GM10847 (cell line): ENCODE data around the gene COMMD1.

ENCODE experiments used
- POLR2A ChIP-seq: IDR thresholded peaks from 2 replicates; pipeline ENCODE4 v1.6.1; 2011; ENCODE audit not compliant: insufficient read length; ENCODE audit errors: extremely low read depth

The COMMD1 gene

DNA sequence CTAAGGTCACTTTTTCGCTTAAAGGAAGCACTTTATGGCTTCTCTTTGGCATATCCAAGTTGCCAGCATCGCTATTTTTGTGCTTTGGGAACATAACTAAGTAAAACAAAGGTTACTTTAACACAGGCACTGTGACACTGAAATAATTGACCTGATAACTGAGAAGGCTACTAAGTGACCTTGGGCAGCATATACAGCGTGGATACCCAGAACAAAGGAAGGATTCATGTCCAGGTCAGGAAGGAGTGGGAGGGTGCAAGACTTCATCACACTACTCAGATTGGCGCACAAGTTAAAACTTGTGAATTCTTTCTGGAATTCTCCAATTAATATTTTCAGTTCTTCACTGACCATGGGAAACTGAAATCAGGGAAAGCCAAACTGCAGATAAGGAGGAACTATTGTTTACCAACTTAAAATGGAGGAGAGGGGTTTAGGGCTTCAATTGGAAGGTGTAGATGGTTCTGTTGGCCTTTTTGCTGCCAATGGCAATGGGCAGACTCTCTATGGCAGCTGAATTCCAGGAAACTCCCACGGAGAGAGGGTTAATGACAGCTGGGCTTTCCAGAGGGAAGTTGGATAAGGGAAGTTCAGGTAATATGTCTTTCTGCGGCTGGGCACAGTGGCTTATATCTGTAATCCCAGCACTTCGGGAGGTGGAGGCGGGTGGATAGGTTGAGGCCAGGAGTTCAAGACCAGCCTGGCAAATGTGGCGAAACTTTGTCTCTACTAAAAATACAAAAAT, 45.3 kb downstream of the COMMD1 start:
- no peak for TF ChIP-seq POLR2A

DNA sequence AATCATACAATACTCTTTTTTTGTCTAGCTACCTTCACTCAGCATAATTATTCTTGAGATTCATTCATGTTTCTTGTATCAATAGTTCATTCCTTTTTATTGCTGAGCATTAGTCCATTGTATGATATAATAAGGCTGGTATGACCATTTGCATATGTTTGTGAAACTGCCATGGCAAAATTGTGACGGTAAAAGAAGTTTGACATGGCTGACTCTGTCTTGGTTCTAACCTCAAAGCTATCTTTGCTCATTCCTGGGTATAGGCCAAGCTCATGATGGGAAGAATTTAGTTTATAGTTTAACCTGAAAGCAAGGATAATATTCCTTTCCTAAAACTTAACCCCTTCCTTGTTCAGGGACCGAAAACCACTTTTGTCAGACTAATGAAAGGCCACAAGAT, 46.4 kb downstream of the COMMD1 start:
- no peak for TF ChIP-seq POLR2A

DNA sequence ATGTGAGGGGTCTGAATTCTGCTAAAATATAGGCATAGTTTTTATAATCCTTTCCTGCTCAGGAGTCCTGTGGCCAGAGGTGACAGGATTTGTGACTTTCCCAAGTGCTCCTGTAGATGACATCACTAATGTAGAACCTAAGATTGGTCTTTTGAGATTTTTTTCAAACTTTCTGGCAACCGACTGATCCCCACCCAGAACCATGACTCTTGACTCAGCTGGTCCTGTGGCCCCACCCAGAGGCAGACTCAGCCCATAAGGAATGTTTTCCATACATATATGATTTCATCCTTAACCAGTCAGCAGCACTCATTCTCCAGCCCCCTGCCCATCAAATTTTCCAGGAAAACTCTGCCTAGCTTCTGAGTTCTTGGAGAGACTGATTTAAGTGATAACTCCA, 46.8 kb downstream of the COMMD1 start:
- TF ChIP-seq POLR2A = no peak

DNA sequence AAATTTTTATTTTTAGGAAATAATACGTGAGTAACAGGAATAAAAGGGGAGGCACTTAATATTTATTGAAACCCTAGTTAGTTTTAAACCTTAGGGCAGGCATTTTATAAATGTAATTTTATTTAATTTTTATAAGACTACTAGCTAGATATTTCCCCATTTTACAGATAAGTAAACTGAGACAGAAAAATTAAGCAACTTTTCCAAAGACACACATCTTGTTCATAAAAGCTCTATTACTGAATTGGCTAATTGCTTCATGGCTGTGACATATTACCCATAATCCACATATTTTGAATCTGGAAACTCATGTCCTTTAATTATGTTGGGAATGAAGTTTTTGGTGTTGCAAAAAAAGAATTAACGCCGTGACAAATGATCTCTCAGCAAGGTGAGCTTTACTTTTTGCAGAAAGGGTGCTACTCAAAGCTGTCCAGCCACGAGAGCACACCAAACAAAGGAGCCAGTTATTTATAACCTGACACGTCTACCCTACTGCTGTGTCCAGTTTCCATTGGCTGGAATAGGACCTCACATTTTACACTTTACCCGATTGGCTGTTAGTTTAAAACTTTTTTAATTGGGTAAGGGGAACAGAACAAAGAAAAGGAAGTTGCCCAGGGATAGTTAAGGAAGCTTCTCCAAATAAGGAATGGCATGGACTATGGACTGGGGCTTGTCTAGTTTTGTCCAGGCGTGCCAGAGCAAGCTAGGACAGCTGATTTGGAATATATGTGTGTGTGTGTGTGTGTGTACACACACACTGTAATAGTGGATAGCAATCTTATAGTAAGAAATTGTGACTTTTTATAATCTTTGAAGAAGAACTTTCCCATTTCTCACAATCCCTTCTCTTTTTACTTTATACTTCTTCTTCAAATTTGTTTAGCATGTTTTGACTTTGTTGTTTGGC, 54.2 kb downstream of the COMMD1 start:
- TF ChIP-seq POLR2A = no peak

DNA sequence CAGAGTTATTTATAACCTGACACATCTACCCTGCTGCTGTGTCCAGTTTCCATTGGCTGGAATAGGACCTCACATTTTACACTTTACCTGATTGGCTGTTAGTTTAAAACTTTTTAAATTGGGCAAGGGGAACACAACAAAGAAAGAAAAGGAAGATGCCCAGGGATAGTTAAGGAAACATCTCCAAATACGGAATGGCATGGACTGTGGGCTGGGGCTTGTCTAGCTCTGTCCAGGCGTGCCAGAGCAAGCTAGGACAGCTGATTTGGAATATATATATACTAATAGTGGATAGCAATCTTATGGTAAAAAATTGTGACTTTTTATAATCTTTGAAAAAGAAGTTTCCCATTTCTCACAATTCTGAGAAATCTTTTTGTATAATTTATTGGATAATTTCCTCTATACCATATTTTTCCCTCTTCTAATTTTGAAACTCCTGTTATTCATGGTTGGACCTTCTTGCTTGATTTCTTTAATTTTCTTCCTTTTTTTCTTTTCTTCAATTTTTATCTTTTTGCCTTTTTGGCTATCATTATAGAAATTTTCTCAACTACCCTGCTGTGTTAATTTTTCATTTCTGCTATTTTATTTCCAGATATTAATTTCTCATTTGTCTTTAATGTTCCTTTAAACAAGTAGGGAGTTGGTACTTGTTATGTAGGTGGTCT, 55.9 kb downstream of the COMMD1 start:
- no peak for TF ChIP-seq POLR2A

DNA sequence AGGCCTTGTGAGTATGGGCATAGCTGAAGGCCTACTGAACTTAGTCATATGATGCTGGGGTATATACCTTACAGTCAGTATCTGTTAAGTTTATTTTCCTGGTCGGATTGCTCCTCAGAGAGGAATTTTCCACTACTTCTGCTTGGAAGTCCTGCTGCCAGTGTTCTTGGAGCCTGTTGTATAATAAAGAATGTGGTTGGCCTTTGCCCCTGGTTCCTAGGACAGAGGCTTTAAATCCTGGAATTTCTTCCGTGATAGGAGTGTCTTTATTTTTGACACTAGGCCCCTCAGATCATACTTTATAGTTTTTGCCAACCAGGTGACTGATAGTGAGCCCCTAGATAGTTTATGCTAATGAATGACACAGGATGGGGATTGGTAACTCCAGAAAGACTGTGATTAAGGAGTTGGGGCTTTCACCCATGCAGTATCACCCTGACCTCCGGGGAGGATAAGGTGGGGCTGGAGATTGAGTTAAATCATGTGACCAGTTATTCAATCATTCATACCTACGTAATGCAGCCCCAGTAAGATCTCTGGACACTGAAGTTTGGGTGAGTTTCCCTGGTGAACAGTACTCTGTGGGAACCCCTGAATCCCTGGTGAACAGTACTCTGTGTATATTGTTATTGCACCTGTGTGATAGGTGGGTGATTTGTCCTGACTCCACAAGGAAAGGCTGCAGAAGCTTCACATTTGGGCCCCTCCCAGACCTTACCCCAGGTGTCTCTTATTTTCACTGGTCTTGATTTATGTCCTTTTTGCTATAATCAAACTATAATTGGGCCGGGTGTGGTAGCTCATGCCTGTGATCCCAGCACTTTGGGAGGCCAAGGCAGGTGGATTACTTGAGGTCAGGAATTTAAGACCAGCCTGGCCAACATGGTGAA, 56.9 kb downstream of the COMMD1 start:
- no peak for TF ChIP-seq POLR2A

DNA sequence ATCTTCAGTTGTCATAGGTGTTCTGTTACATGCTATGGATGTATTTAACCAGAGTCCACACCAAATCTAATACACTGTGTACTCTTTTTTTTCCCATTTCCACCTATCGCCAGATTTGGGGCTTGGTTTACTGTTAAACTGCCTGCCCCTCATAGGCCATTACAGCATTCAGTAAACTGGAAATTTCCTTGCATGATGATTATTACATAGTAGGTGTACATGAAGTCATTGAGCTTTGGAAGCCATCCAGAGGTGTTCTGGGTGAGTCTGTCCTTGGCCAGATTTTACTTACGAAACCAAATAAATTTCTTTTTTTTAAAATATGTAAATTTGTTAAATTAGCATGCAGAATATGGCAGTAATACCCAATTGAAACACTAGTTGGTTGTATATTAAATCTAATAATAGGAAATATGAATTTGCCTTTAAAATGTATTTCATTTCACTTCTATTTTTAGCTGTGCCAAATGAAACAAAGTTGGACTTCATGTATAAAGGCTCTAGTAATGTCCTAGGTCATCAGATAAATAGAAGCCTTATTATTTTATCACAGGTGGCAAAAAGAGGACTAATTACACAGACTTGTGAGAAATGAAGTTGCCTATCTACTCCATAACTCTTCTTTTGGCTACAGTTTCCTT, 60.7 kb downstream of the COMMD1 start:
- no peak for TF ChIP-seq POLR2A

DNA sequence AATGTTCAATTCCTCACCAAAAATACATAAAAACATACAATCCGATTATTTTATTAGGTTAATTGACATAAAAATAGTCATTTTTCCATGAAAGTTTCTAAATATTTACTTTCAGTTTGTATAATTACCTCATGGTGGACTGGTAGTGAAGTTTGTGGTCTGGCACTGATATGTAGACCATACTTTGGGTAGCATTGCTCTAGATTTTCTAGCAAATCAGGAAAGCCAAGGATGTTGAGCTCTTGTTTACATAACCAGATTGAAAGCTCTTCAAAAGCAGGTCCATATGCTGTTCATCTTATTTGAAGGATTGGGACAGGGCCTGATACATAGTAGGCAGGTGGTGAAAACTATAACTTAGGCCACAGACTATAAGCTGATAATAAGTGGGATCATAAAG, 61.8 kb downstream of the COMMD1 start:
- no peak for TF ChIP-seq POLR2A

DNA sequence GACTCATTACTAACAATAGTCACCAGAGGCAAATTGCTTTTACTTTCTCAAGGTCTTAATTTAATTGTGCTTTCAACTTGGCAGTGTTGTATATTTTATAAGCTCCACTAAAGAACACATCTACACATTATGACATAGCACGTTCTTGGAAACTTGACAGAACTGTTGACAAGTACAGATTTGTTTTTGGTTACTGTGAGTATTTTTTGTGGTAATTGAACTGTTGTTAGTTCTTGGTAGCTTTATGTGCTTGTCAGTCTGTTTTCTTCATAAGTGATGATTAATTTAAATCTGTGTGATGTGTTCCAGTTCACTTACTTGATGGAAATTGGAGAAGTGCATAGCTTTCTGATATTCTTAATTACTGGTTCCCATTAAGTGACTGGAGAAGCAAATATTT, 63.9 kb downstream of the COMMD1 start:
- no peak for TF ChIP-seq POLR2A

DNA sequence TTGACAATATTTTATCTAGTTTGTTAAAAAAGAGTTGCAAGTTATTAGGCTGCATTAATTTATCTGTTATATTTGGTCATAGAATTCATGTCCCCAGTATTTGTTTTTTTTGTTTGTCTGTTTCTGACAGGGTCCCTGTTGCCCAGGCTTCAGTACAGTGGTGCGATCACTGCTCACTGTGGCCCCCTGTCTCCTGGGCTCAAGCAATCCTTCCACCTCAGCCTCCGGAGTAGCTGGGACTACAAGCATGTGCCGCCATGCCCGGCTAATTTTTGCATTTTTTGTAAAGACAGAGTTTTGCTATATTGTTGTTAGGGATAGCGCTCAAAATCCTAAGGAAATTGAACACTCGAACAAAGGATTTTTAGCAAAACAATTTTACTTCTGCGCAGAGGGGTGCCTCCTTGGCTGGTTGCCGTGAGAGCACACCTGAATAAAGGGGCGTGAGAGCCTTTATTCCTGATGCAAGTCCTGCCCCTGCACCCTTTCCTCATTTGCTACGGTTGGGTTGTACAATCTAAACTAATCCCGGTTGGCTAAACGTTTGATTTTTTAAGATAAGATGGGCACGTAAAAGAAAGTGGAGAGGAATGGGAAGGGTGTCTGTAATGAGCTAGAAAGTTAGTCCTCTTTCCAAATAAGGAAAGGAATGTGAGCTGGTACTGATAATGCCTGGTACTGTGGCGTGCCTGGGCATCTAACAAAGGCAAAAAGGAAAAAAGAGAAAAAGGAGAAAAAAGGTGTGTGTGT, 65.5 kb downstream of the COMMD1 start:
- TF ChIP-seq POLR2A = no peak

DNA sequence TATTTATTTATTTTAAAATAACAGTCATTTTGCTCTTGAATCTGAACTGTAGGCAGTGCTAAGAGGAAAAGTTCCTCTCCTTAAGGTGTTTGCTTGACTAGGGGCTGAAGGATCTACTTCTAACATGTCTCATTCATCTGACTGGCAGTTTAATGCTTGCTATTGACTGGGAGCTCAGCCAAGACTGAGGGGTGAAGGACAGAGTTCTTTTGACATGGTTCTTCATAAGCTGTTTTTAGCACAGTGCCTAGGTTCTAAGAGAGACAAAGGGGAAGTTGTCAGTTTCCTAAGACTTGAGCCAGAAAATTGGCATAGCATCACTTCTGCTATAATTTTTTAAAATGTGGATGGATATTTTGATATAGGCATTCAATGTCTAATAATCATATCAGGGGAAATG, 73.0 kb downstream of the COMMD1 start:
- no peak for TF ChIP-seq POLR2A

DNA sequence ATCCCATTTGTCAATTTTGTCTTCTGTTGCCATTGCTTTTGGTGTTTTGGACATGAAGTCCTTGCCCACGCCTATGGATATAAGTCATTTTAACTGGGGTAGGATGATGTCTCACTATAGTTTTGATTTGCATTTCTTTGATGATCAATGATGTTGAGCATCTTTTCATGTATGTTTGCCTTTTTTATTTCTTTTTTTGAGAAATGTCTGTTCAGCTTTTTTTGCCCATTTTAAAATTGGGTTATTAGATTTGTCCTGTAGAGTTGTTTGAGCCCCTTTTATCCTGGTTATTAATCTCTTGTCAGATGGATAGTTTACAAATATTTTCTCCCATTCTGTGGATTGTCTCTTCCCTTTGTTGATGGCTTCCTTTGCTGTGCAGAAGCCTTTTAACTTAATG, 75.3 kb downstream of the COMMD1 start:
- no peak for TF ChIP-seq POLR2A

DNA sequence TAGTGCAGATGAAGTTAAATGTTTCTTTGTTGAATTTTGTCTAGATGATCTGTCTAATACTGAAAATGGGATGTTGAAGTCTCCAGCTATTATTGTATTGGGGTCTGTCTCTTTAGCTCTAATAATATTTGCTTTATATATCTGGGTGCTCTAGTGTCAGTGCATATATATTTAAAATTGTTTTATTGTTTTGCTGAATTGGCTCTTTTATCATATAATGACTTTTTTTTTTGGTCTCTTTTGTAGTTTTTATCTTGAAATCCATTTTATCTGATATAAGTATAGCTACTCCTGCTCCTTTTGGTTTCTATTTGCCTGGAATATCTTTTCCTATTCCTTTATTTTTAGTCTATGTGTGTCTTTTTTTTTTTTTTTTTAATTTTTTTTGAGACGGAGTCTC, 79.2 kb downstream of the COMMD1 start:
- no peak for TF ChIP-seq POLR2A
